Fibroblast of pulmonary artery (primary cell): Measurements from ENCODE around the gene SRGAP2C.
"Not testable (repeated sequence)": the region's sequence is repeated elsewhere in the genome, so short reads cannot be mapped to it uniquely, and the experiment has no call there.

Source experiments
- DNase-seq: peaks from one replicate; pipeline ENCODE4 v3.0.0-alpha.2; 2010; ENCODE audit warnings: low read depth
- H3K4me3 ChIP-seq: replicated peaks from 2 replicates; pipeline ENCODE4 v1.5.1; 2011; ENCODE audit warnings: low read depth, mild to moderate bottlenecking, control low read depth, low read length, moderate library complexity

Gene SRGAP2C

GRCh38 chr1:121299514-121300149, 114.9 kb downstream of the SRGAP2C start:
- DNase-seq, H3K4me3 ChIP-seq: not testable (repeated sequence)

- not testable (repeated sequence) for H3K4me3 ChIP-seq, DNase-seq
Measured at GRCh38 chr1:121301876-121302275, 117.1 kb downstream of the SRGAP2C start.

- not testable (repeated sequence) for DNase-seq, H3K4me3 ChIP-seq
Measured at GRCh38 chr1:121307759-121308158, 123.0 kb downstream of the SRGAP2C start.

GRCh38 chr1:121315509-121315908, 130.7 kb downstream of the SRGAP2C start:
- not testable (repeated sequence) for H3K4me3 ChIP-seq, DNase-seq

GRCh38 chr1:121316081-121316480, 131.3 kb downstream of the SRGAP2C start:
- H3K4me3 ChIP-seq, DNase-seq: not testable (repeated sequence)

- not testable (repeated sequence) for H3K4me3 ChIP-seq, DNase-seq
Measured at GRCh38 chr1:121317491-121318468, 133.0 kb downstream of the SRGAP2C start.

GRCh38 chr1:121318687-121319086, 133.9 kb downstream of the SRGAP2C start:
- DNase-seq, H3K4me3 ChIP-seq: not testable (repeated sequence)

- not testable (repeated sequence) for H3K4me3 ChIP-seq, DNase-seq
Measured at GRCh38 chr1:121321660-121322059, 136.9 kb downstream of the SRGAP2C start.

GRCh38 chr1:121324726-121325125, 140.0 kb downstream of the SRGAP2C start:
- not testable (repeated sequence) for H3K4me3 ChIP-seq, DNase-seq

- H3K4me3 ChIP-seq, DNase-seq: not testable (repeated sequence)
Measured at GRCh38 chr1:121332141-121332540, 147.4 kb downstream of the SRGAP2C start.

GRCh38 chr1:121332599-121333562, 148.1 kb downstream of the SRGAP2C start:
- not testable (repeated sequence) for DNase-seq, H3K4me3 ChIP-seq

GRCh38 chr1:121337958-121338357, 153.2 kb downstream of the SRGAP2C start:
- not testable (repeated sequence) for DNase-seq, H3K4me3 ChIP-seq

GRCh38 chr1:121339611-121340010, 154.8 kb downstream of the SRGAP2C start:
- DNase-seq, H3K4me3 ChIP-seq: not testable (repeated sequence)

- peak; percentile 20 for DNase-seq
- H3K4me3 ChIP-seq: not testable (repeated sequence)
Measured at GRCh38 chr1:121343311-121343906, 158.6 kb downstream of the SRGAP2C start.

- not testable (repeated sequence) for H3K4me3 ChIP-seq, DNase-seq
Measured at GRCh38 chr1:121344355-121344754, 159.6 kb downstream of the SRGAP2C start.

GRCh38 chr1:121346654-121347053, 161.9 kb downstream of the SRGAP2C start:
- not testable (repeated sequence) for H3K4me3 ChIP-seq, DNase-seq

- H3K4me3 ChIP-seq, DNase-seq: not testable (repeated sequence)
Measured at GRCh38 chr1:121347476-121347875, 162.7 kb downstream of the SRGAP2C start.

GRCh38 chr1:121348115-121348514, 163.3 kb downstream of the SRGAP2C start:
- H3K4me3 ChIP-seq, DNase-seq: not testable (repeated sequence)
